Breast epithelium (tissue), 3 donors: ENCODE measurements around the gene PXDC1.

Experiments
- CTCF ChIP-seq, 3 donors: fragments of 450-650 bp; IDR thresholded peaks; one replicate each; pipeline ENCODE4 v1.5.1; 2016 to 2017; ENCODE audit warnings: antibody characterized with exemption in 3 of 3, mild to moderate bottlenecking in 3 of 3, moderate library complexity in 3 of 3
- POLR2A ChIP-seq: fragments of 450-650 bp; IDR thresholded peaks from one replicate; pipeline ENCODE4 v1.6.1; 2016; ENCODE audit warnings: antibody characterized with exemption, mild to moderate bottlenecking, moderate library complexity
- POLR2AphosphoS5 ChIP-seq, 3 donors: sonication (generic); formaldehyde crosslinking; IDR thresholded peaks; one replicate each; pipeline ENCODE4 v1.6.1; 2017; ENCODE audit warnings: antibody characterized with exemption in 3 of 3

DNA sequence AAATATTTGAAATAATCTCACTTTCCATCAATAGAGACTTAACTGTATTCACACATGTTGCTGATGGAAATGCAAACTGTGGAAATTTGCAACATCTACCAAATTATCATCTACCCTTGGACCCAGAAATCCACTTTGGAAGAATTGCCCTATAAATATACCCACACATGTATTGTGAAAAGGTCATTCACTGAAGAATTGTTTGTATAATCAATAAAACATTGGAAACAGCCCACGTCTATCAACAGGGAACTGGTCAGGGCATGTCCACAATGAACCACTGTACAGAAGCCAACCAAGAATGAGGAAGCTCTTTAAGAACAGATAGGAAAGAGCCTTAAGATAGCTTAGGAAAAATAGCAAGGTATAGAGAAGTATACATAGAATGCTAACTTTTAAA lies 36.2 kb downstream of the PXDC1 start:
- TF ChIP-seq CTCF (IDR thresholded peaks at IDR 0.05) (no peak), POLR2A (no peak), POLR2AphosphoS5 (IDR thresholded peaks at IDR 0.05) (no peak)
